ENCODE results near the gene SLC2A9. TPM values are rescaled to one million over a fixed set of nuclear protein-coding genes. Genes with fewer than 3 reads are reported as not detected.
A peak's percentile ranks its signal among the peaks of the same experiment; 100 is the strongest.

Gene SLC2A9
- polyA plus RNA-seq, 1 donor from 2014 or later, result not detected

GRCh38 chr4:9899306-9900055, 121.8 kb downstream of the SLC2A9 start:
- Histone ChIP-seq H3K4me2 (ENCODE audit: low read length) (no peak overlapping the region), H3K4me3 (ENCODE audit: low read length) (no peak overlapping the region), H3K27me3 (ENCODE audit: insufficient read depth, low read depth, low read length) (no peaks in the 10 kb centered on the region), H3K36me3 (ENCODE audit: insufficient read depth, low read length) (no peaks in the 10 kb centered on the region), H3K9ac (ENCODE audit: low read length) (no peak overlapping the region), H3F3A (ENCODE audit: insufficient read depth, low read length, poor library complexity, severe bottlenecking) (no peaks in the 10 kb centered on the region), H3K9me3 (ENCODE audit: low read length) (no peaks in the 10 kb centered on the region), H3K27ac (ENCODE audit: low read length) (no peak overlapping the region), H3K79me2 (replicated peaks; ENCODE audit: insufficient read depth, low read length) (no peaks in the 10 kb centered on the region), H2AFZ (ENCODE audit: low read depth, low read length) (no peak overlapping the region), H4K20me1 (ENCODE audit: insufficient read depth) (no peaks in the 10 kb centered on the region), H3K9me2 (ENCODE audit: insufficient read depth, low read length) (no peaks in the 10 kb centered on the region)
- TF ChIP-seq TAF1 (IDR thresholded peaks at IDR 0.05; ENCODE audit: low read depth) (no peak), REST (IDR thresholded peaks at IDR 0.05; ENCODE audit: borderline replicate concordance) (no peak), POLR2AphosphoS5 (IDR thresholded peaks at IDR 0.05) (no peak), MXI1 (conservative IDR thresholded peaks at IDR 0.05; ENCODE audit: poor library complexity, severe bottlenecking) (no peak), EZH2 (IDR thresholded peaks at IDR 0.05; ENCODE audit: borderline replicate concordance, insufficient read depth, low read length, poor library complexity, severe bottlenecking) (no peak), CTCF (IDR thresholded peaks at IDR 0.05; ENCODE audit: poor library complexity, severe bottlenecking) (no peak)

- Histone ChIP-seq H3K4me3 (ENCODE audit: low read length) (no peak overlapping the region), H3F3A (ENCODE audit: insufficient read depth, low read length, poor library complexity, severe bottlenecking) (no peaks in the 10 kb centered on the region), H3K79me2 (replicated peaks; ENCODE audit: insufficient read depth, low read length) (no peaks in the 10 kb centered on the region), H3K4me2 (ENCODE audit: low read length) (no peak overlapping the region), H3K27me3 (ENCODE audit: insufficient read depth, low read depth, low read length) (no peaks in the 10 kb centered on the region), H3K9me2 (ENCODE audit: insufficient read depth, low read length) (no peaks in the 10 kb centered on the region), H3K27ac (ENCODE audit: low read length) (no peak overlapping the region), H3K9me3 (ENCODE audit: low read length) (no peaks in the 10 kb centered on the region), H2AFZ (ENCODE audit: low read depth, low read length) (no peak overlapping the region), H3K36me3 (ENCODE audit: insufficient read depth, low read length) (no peaks in the 10 kb centered on the region), H4K20me1 (ENCODE audit: insufficient read depth) (no peaks in the 10 kb centered on the region), H3K9ac (ENCODE audit: low read length) (no peak overlapping the region)
- TF ChIP-seq REST (IDR thresholded peaks at IDR 0.05; ENCODE audit: borderline replicate concordance), result no peak
- TF ChIP-seq EZH2 (IDR thresholded peaks at IDR 0.05; ENCODE audit: borderline replicate concordance, insufficient read depth, low read length, poor library complexity, severe bottlenecking), result no peak
- peak; percentile 43 for TF ChIP-seq CTCF (IDR thresholded peaks at IDR 0.05; ENCODE audit: poor library complexity, severe bottlenecking)
- no peak for TF ChIP-seq MXI1 (conservative IDR thresholded peaks at IDR 0.05; ENCODE audit: poor library complexity, severe bottlenecking)
- peak; percentile 44 for TF ChIP-seq RAD21 (conservative IDR thresholded peaks at IDR 0.05)
- no peak for TF ChIP-seq POLR2AphosphoS5 (IDR thresholded peaks at IDR 0.05)
- TF ChIP-seq TAF1 (IDR thresholded peaks at IDR 0.05; ENCODE audit: low read depth), result no peak
- TF ChIP-seq EP300 (conservative IDR thresholded peaks at IDR 0.05; ENCODE audit: poor library complexity, severe bottlenecking), result no peak
- peak; percentile 25 for TF ChIP-seq SMC3 (conservative IDR thresholded peaks at IDR 0.05; ENCODE audit: poor library complexity)
Observed at GRCh38 chr4:9898596-9899305, 122.5 kb downstream of the SLC2A9 start.
